ENCODE results near the gene KIF6. TPM values are rescaled to one million over a fixed set of nuclear protein-coding genes. Genes with fewer than 3 reads are reported as not detected.

The KIF6 gene
- total and polyA plus RNA-seq, 4 donors, result 1.1 to 7.8 (median 4.5) TPM

- TF ChIP-seq CTCF (IDR thresholded peaks at IDR 0.05; ENCODE audit: control extremely low read depth, extremely low read depth), result no peak
- no peak for DNase-seq
- peaks cover 0 to 24% (median 4%) of the 10 kb centered on the region in 5 donors for H3K4me1 ChIP-seq (ENCODE audit: control insufficient read depth in 5 of 5, insufficient read depth in 5 of 5, low read length in 5 of 5)
- H3K9ac ChIP-seq (ENCODE audit: insufficient read depth in 1 of 2, low read length in 2 of 2), result no peak overlapping the region
- H3K36me3 ChIP-seq (ENCODE audit: control insufficient read depth in 4 of 4, insufficient read depth in 4 of 4, low read length in 4 of 4), result no peaks in the 10 kb centered on the region
- ATAC-seq (ENCODE audit: insufficient read depth, low FRiP score), result no peak
- 83 to 89% methylated on average over 5 of the region's 5 CpGs for WGBS, 2 donors
- H3K9me3 ChIP-seq (ENCODE audit: control insufficient read depth in 4 of 4, insufficient read depth in 3 of 4, low read length in 3 of 4), result peaks cover 0 to 2% (median 0%) of the 10 kb centered on the region in 4 donors
- H3K4me3 ChIP-seq, result no peak overlapping the region
- no peaks in the 10 kb centered on the region for H3K27me3 ChIP-seq (ENCODE audit: control insufficient read depth in 3 of 3, insufficient read depth in 3 of 3, low read length in 2 of 3)
- no peak overlapping the region for H3K27ac ChIP-seq (ENCODE audit: low read depth in 1 of 2, low read length in 1 of 2)
These were observed 55.2 kb downstream of the KIF6 start for GRCh38 chr6:39669973-39670342.

GRCh38 chr6:39669207-39669972 lies 55.8 kb downstream of the KIF6 start:
- ATAC-seq (ENCODE audit: insufficient read depth, low FRiP score) (no peak), DNase-seq (peak in 1 of 3 donors; percentile 18)
- 69 to 74% methylated on average over 8 of the region's 8 CpGs for whole genome bisulfite sequencing, 2 donors
- Histone ChIP-seq H3K9ac (ENCODE audit: insufficient read depth in 1 of 2, low read length in 2 of 2) (no peak overlapping the region), H3K4me3 (no peak overlapping the region), H3K27me3 (ENCODE audit: control insufficient read depth in 3 of 3, insufficient read depth in 3 of 3, low read length in 2 of 3) (no peaks in the 10 kb centered on the region), H3K4me1 (ENCODE audit: control insufficient read depth in 5 of 5, insufficient read depth in 5 of 5, low read length in 5 of 5) (peaks cover 0 to 24% (median 4%) of the 10 kb centered on the region in 5 donors), H3K36me3 (ENCODE audit: control insufficient read depth in 4 of 4, insufficient read depth in 4 of 4, low read length in 4 of 4) (no peaks in the 10 kb centered on the region), H3K9me3 (ENCODE audit: control insufficient read depth in 4 of 4, insufficient read depth in 3 of 4, low read length in 3 of 4) (peaks cover 0 to 2% (median 0%) of the 10 kb centered on the region in 4 donors), H3K27ac (ENCODE audit: low read depth in 1 of 2, low read length in 1 of 2) (no peak overlapping the region)
- TF ChIP-seq CTCF (IDR thresholded peaks at IDR 0.05; ENCODE audit: control extremely low read depth, extremely low read depth), result no peak

GRCh38 chr6:39666706-39667489 lies 58.3 kb downstream of the KIF6 start:
- no peaks in the 10 kb centered on the region for H3K27me3 ChIP-seq (ENCODE audit: control insufficient read depth in 3 of 3, insufficient read depth in 3 of 3, low read length in 2 of 3)
- H3K36me3 ChIP-seq (ENCODE audit: control insufficient read depth in 4 of 4, insufficient read depth in 4 of 4, low read length in 4 of 4), result no peaks in the 10 kb centered on the region
- no peak overlapping the region for H3K27ac ChIP-seq (ENCODE audit: low read depth in 1 of 2, low read length in 1 of 2)
- H3K9me3 ChIP-seq (ENCODE audit: control insufficient read depth in 4 of 4, insufficient read depth in 3 of 4, low read length in 3 of 4), result no peaks in the 10 kb centered on the region
- 72 to 83% methylated on average over 9 of the region's 9 CpGs for WGBS, 2 donors
- ATAC-seq (ENCODE audit: insufficient read depth, low FRiP score), result no peak
- DNase-seq, result peak in 1 of 3 donors; percentile 15
- no peak for TF ChIP-seq CTCF (IDR thresholded peaks at IDR 0.05; ENCODE audit: control extremely low read depth, extremely low read depth)
- peaks cover 0 to 24% (median 4%) of the 10 kb centered on the region in 5 donors for H3K4me1 ChIP-seq (ENCODE audit: control insufficient read depth in 5 of 5, insufficient read depth in 5 of 5, low read length in 5 of 5)
- no peak overlapping the region for H3K9ac ChIP-seq (ENCODE audit: insufficient read depth in 1 of 2, low read length in 2 of 2)
- H3K4me3 ChIP-seq, result no peak overlapping the region

Data from lung (tissue), 12 donors.